HFFc6 (cell line): Measurements from ENCODE around the gene PIAS4. TPM values are rescaled to one million over a fixed set of nuclear protein-coding genes. Genes with fewer than 3 reads are reported as not detected.

Source experiments
- DNase-seq: peaks from one replicate; pipeline ENCODE4 v3.0.0-alpha.2; 2018
- H3K27ac Mint-ChIP-seq: 2 replicates; pipeline ENCODE4 v1.8.0; 2020; ENCODE audit warnings: mild to moderate bottlenecking, mixed read lengths
- H3K27me3 Mint-ChIP-seq: 2 replicates; pipeline ENCODE4 v1.8.0; 2021; ENCODE audit warnings: mild to moderate bottlenecking, moderate library complexity, mixed read lengths; ENCODE audit not compliant: insufficient read depth
- H3K36me3 Mint-ChIP-seq: 2 replicates; pipeline ENCODE4 v1.8.0; 2021; ENCODE audit warnings: low read depth, mixed read lengths
- H3K4me1 Mint-ChIP-seq: 2 replicates; pipeline ENCODE4 v1.8.0; 2020; ENCODE audit warnings: low read depth, mixed read lengths
- H3K4me3 Mint-ChIP-seq: 2 replicates; pipeline ENCODE4 v1.8.0; 2020; ENCODE audit warnings: mild to moderate bottlenecking, moderate library complexity, mixed read lengths
- H3K9me3 Mint-ChIP-seq: 2 replicates; pipeline ENCODE4 v1.8.0; 2020; ENCODE audit warnings: mild to moderate bottlenecking, mixed read lengths
- CTCF ChIP-seq: fragments of 200-600 bp; sonication (generic); IDR thresholded peaks from 2 replicates; pipeline ENCODE4 v1.5.0; 2021; ENCODE audit warnings: antibody characterized with exemption, mild to moderate bottlenecking
- total RNA-seq, 6 experiments: library from RNA; stranded (reverse); fragmentation: NEBNext Ultra II Directional; extraction: Animal tissue kit (Norgen Biotek cat#: 25700); gene quantifications; 2 replicates in 1 of 6; 3 replicates in 5 of 6; pipeline ENCODE4 v1.2.3, GENCODE V29; 2021

PIAS4 gene
- total RNA-seq, 6 experiments from 2014 or later = 20.0 to 26.0 (median 23.3) TPM

- H3K27ac Mint-ChIP-seq = no peak overlapping the region
- H3K4me3 Mint-ChIP-seq = no peak overlapping the region; the same call in 1 of the 2 replicates
- no peak for DNase-seq
- H3K9me3 Mint-ChIP-seq = 0 out of 2 replicates have a peak, but pooled peaks cover 3% of the 10 kb centered on the region
- no peaks in the 10 kb centered on the region for H3K4me1 Mint-ChIP-seq
- no peak for TF ChIP-seq CTCF
- no peaks in the 10 kb centered on the region for H3K36me3 Mint-ChIP-seq
- peaks cover 3% of the 10 kb centered on the region for H3K27me3 Mint-ChIP-seq
Observed at GRCh38 chr19:4034048-4035017, 26.8 kb downstream of the PIAS4 start.

- Mint-ChIP-seq H3K4me1 (no peaks in the 10 kb centered on the region), H3K27me3 (peaks cover 8% of the 10 kb centered on the region), H3K27ac (no peak overlapping the region), H3K36me3 (0 out of 2 replicates have a peak, but pooled peaks cover 3% of the 10 kb centered on the region), H3K9me3 (0 out of 2 replicates have a peak, but pooled peaks cover 3% of the 10 kb centered on the region), H3K4me3 (no peak overlapping the region; the same call in 1 of the 2 replicates)
- DNase-seq = no peak
- no peak for TF ChIP-seq CTCF
Observed at GRCh38 chr19:4035018-4035566, 27.6 kb downstream of the PIAS4 start.

- H3K36me3 Mint-ChIP-seq = 0 out of 2 replicates have a peak, but pooled peaks cover 7% of the 10 kb centered on the region
- no peak for DNase-seq
Observed at GRCh38 chr19:4035582-4035981, 28.0 kb downstream of the PIAS4 start.

GRCh38 chr19:4036576-4037300, 29.2 kb downstream of the PIAS4 start:
- H3K36me3 Mint-ChIP-seq = 0 out of 2 replicates have a peak, but pooled peaks cover 7% of the 10 kb centered on the region

More at GRCh38 chr19:4035582-4035981, 28.0 kb downstream of the PIAS4 start:
- no peak overlapping the region for H3K4me3 Mint-ChIP-seq
- H3K27me3 Mint-ChIP-seq = peaks cover 9% of the 10 kb centered on the region
- no peak for TF ChIP-seq CTCF
- 0 out of 2 replicates have a peak, but pooled peaks cover 3% of the 10 kb centered on the region for H3K9me3 Mint-ChIP-seq
- no peak overlapping the region for H3K27ac Mint-ChIP-seq
- no peaks in the 10 kb centered on the region for H3K4me1 Mint-ChIP-seq

More at GRCh38 chr19:4036576-4037300, 29.2 kb downstream of the PIAS4 start:
- no peak for TF ChIP-seq CTCF
- Mint-ChIP-seq H3K27ac (no peak overlapping the region), H3K27me3 (peaks cover 12% of the 10 kb centered on the region), H3K4me3 (no peak overlapping the region), H3K4me1 (no peaks in the 10 kb centered on the region), H3K9me3 (0 out of 2 replicates have a peak, but pooled peaks cover 3% of the 10 kb centered on the region)
- no peak for DNase-seq
